GM12801 (cell line): ENCODE measurements around the gene RFTN1.

Experiments used
- TF ChIP-seq, protein P1 (sequence below): IDR thresholded peaks from one replicate; pipeline ENCODE4 v1.5.1; 2011; ENCODE audit warnings: control low read depth; ENCODE audit not compliant: insufficient read length; ENCODE audit errors: extremely low read depth

Gene RFTN1

DNA sequence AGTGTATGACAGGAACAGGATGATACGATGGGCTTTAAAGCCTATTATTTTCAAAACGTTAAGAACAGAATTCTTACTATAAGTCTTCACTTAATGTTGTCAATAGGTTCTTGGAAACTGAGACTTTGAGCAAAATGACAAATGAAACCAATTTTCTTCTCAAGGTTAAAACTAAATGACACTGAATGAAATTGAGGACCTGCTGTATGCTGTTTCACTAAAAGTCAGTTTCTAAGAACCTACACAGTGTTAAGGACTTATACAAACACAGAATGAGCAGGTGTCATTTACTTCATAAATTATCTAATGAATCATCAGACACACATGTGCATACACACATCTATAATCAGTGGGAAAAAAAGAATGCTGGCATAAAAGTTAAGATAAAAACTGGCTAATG, 106.9 kb downstream of the RFTN1 start:
- TF ChIP-seq, protein P1, sequence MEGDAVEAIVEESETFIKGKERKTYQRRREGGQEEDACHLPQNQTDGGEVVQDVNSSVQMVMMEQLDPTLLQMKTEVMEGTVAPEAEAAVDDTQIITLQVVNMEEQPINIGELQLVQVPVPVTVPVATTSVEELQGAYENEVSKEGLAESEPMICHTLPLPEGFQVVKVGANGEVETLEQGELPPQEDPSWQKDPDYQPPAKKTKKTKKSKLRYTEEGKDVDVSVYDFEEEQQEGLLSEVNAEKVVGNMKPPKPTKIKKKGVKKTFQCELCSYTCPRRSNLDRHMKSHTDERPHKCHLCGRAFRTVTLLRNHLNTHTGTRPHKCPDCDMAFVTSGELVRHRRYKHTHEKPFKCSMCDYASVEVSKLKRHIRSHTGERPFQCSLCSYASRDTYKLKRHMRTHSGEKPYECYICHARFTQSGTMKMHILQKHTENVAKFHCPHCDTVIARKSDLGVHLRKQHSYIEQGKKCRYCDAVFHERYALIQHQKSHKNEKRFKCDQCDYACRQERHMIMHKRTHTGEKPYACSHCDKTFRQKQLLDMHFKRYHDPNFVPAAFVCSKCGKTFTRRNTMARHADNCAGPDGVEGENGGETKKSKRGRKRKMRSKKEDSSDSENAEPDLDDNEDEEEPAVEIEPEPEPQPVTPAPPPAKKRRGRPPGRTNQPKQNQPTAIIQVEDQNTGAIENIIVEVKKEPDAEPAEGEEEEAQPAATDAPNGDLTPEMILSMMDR = no peak

DNA sequence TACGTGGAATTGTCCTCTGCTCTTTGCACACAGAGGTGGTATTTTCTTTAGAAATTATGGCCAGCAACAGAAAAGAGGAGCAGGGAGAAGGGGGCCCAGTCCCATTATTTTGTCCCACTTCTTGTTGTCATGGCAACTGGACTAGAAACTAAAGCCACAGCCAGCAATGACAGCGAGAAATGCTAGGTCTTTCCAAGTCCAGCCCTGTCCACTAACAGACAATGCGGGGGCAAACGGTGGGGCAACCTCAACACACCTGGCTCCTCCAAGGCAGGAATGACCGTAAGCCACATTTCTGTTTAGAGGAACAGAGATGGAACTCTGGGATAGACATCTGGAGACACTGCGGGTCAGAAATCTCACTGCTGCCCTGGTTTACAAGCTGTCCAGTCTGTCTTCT, 107.3 kb downstream of the RFTN1 start:
- TF ChIP-seq, protein P1 = no peak

DNA sequence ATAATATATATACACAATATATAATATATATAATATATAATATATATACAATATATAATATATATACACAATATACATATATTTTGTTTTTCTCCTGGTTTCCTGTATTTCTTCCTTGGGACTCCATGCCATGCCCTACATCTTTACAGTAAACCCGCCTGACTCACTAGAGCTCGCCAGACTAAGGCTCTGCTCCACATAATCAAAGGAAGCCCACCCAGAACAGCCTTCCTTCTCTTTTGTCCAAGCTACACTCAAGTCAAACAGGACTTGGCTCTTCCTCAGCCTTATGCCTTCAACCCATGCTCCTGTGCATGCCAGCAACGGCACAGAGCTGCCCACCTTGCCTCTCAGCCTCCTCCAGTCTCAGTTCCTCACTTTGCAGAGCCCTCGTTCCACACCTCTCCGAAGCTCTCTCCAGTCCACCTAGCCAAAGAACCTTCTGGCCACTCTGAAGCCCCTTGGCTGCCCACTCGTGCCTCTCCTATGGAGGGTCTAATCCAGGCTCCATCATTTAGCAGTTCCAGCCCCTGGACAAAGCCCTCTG, 109.1 kb downstream of the RFTN1 start:
- TF ChIP-seq, protein P1 = no peak

DNA sequence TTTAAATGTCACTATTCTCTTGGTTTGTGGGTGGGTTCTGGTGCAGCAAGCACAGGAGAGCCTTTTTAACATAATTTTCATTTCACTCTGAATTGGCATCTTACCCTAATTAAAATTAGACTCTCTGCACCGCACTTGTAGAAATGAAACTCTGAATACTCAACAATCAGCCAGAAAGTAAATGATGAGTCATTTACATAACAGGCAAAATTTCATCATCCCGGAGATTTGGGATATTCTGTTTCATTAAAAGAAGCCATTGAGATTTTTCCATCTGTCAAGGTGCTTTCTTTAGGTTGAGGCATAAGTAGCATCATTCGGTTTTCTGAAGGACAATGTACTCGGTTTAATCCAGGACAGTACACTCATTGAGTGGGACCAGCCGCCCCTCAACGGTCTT, 111.0 kb downstream of the RFTN1 start:
- TF ChIP-seq, protein P1 = no peak

DNA sequence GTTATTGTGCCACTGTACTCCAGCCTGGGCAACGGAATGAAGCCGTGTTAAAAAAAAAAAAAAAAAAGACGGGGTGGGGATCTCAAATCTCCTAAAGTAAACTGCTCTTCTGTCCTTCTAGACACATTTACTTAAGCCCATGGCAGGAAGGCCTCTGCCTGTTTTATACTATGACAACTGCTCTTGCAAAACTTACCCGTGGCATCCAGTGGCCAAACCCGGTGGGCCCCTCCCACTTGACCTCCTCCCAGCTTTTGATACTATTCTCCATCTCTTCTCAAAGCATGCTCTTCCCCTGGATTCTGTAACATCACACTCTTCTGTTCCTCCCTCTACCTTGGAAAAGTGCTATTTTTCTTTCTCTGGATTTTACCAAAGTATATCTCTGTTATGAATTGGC, 112.2 kb downstream of the RFTN1 start:
- TF ChIP-seq, protein P1 = no peak

DNA sequence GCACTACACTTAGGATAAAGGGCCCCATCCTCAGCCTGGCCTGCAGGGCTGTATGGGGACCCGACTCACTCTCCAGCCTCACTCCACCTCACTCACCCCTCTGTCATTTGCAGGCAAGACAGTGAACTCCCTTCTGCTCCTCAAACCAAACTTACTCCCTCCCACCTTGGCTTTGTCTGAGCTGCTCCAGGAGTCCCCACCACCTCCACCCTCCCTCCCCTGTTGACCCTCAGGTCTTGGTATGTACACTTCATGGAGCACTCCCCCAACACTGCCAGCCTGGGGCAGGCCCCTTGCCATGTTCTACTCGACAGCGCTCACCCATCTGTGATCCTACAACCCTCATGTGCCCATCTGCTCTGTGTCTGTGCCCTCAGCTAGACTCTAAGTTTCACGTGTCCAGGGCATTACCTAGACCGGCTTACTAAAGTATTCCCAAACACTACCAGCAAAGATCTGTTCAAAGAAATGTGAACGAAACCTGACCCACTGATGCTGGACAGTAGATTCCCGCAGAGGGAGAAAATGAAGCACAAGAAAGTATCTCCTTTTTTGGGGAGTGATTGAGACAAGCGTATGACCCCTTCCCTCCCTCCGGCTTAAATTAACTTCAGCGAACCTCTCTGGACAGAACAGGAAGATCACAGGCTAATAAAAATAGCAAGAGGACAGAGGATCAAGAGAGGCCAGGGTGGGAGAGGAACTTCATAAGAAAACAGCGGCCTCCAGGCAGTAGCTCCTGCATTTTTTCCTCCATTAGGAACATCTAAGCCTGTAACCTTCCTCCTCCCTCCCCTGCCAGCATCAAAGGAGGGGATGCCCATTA, 113.2 kb downstream of the RFTN1 start:
- TF ChIP-seq, protein P1 = no peak

DNA sequence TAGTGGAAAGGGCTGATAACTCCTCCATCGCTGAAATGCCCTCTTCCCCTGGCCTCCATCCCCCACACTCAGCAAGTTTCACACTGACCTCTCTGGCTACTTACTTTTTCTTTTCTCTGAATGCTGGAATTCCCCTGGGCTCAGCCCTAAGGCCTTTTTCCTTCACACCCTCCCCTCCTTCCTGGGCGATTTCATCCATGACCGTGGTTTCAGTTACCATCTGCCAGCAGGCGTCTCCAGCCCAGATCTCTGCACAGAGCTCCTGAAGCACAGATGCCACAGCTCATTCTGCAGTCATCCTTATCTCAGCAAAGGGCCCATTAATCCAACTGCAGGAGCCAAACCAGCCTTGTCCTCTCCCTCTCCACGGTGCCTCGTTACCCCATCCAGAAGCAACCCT, 114.0 kb downstream of the RFTN1 start:
- TF ChIP-seq, protein P1 = no peak
